HCT116 (cell line): ENCODE results near the gene PRKAG2. TPM values are rescaled to one million over a fixed set of nuclear protein-coding genes. Genes with fewer than 3 reads are reported as not detected.

Source experiments
- ATAC-seq: fragments of 200-7000 bp; cut with Tn5 transposase; 2 replicates; pipeline ENCODE4 v1.9.1; 2020; ENCODE audit warnings: mild to moderate bottlenecking, moderate library complexity
- BruUV-seq: library from RNA; stranded (reverse); fragments of 400-500 nt; replicated peaks from 2 replicates; lab custom pipeline; 2021; lab: Mats Ljungman, UMichigan
- CTCF ChIA-PET: fragments of 300-600 bp; sonication (Branson Sonifier 250); formaldehyde crosslinking; loops from one replicate; lab custom pipeline; 2021; ENCODE audit warnings: antibody characterized with exemption; lab: Charles Lee
- POLR2A ChIA-PET: fragments of 300-600, 350-600 bp; sonication (Branson Sonifier 250); formaldehyde crosslinking; loops from one replicate; lab custom pipeline; 2021; ENCODE audit warnings: antibody characterized with exemption; lab: Charles Lee
- RAD21 ChIA-PET, 2 experiments: fragments of 300-600 bp; sonication (Branson Sonifier 250); formaldehyde crosslinking; loops; one replicate each; lab custom pipeline; 2023; ENCODE audit warnings: low total read pairs in 2 of 2; ENCODE audit not compliant: uncharacterized antibody in 2 of 2, unreplicated experiment in 2 of 2, low non-redundant PET in 1 of 2; lab: Charles Lee
- DNase-seq: peaks from one replicate; pipeline ENCODE4 v3.0.0-alpha.2; 2010; ENCODE audit warnings: low read depth, low spot score
- H2AFZ ChIP-seq: fragments of 200-600 bp; shearing (Covaris generic), sonication (generic); 2 replicates; pipeline ENCODE4 v1.6.1; 2017; ENCODE audit warnings: low read depth, mixed run types, mixed read lengths, antibody characterized with exemption, low read length; ENCODE audit not compliant: poor library complexity, severe bottlenecking
- H3K27ac ChIP-seq: 2 replicates; pipeline ENCODE4 v1.5.1; 2012; ENCODE audit warnings: low read depth, low read length
- H3K27me3 ChIP-seq: fragments of 200-600 bp; sonication (generic); 2 replicates; pipeline ENCODE4 v1.6.1; 2016; ENCODE audit warnings: mixed run types, low read length, mixed read lengths; ENCODE audit not compliant: insufficient read depth
- H3K36me3 ChIP-seq, 2 experiments: fragments of 200-500 bp in 1 of 2; fragments of 200-600 bp in 1 of 2; sonication (Bioruptor generic) in 1 of 2; sonication (generic) in 1 of 2; 2 replicates each; pipeline versions ENCODE4 v1.5.1 to v1.6.1; 2014 to 2016; ENCODE audit warnings: low read length in 2 of 2, inconsistent platforms in 1 of 2, mixed read lengths in 1 of 2, mixed run types in 1 of 2; ENCODE audit not compliant: insufficient read depth in 2 of 2, control insufficient read depth in 1 of 2
- H3K4me1 ChIP-seq, 2 experiments: fragments of 200-600 bp in 1 of 2; sonication (generic) in 1 of 2; 2 replicates each; pipeline versions ENCODE4 v1.5.1 to v1.6.1; 2012 to 2017; ENCODE audit warnings: low read length in 2 of 2, inconsistent platforms in 1 of 2, mild to moderate bottlenecking in 1 of 2, mixed read lengths in 1 of 2, mixed run types in 1 of 2, moderate library complexity in 1 of 2; ENCODE audit not compliant: insufficient read depth in 2 of 2, control insufficient read depth in 1 of 2
- H3K4me2 ChIP-seq: fragments of 200-600 bp; sonication (generic); 2 replicates; pipeline ENCODE4 v1.6.1; 2017; ENCODE audit warnings: mixed run types, low read length, mixed read lengths
- H3K4me3 ChIP-seq, 2 experiments: fragments of 200-600 bp in 1 of 2; sonication (generic) in 1 of 2; replicated peaks in 1 of 2; 2 replicates each; pipeline ENCODE4 v1.5.1; 2011 to 2016; ENCODE audit warnings: low read length in 2 of 2, control low read depth in 1 of 2, low read depth in 1 of 2, mild to moderate bottlenecking in 1 of 2, mixed read lengths in 1 of 2, mixed run types in 1 of 2
- H3K79me2 ChIP-seq: fragments of 200-600 bp; sonication (generic); 2 replicates; pipeline ENCODE4 v1.6.1; 2017; ENCODE audit warnings: mild to moderate bottlenecking, mixed run types, low read length, moderate library complexity, mixed read lengths; ENCODE audit not compliant: insufficient read depth
- H3K9ac ChIP-seq: fragments of 200-600 bp; sonication (generic); 2 replicates; pipeline ENCODE4 v1.6.1; 2016; ENCODE audit warnings: low read length, mixed read lengths
- H3K9me2 ChIP-seq: fragments of 200-600 bp; sonication (generic), shearing (Covaris generic); 2 replicates; pipeline ENCODE4 v1.6.1; 2017; ENCODE audit warnings: mixed run types, mild to moderate bottlenecking, moderate library complexity; ENCODE audit not compliant: insufficient read depth
- H3K9me3 ChIP-seq, 2 experiments: fragments of 200-500 bp in 1 of 2; fragments of 200-600 bp in 1 of 2; sonication (Bioruptor generic) in 1 of 2; sonication (generic) in 1 of 2; 2 replicates each; pipeline ENCODE4 v1.6.1; 2014 to 2017; ENCODE audit warnings: low read length in 2 of 2, mixed read lengths in 2 of 2, inconsistent platforms in 1 of 2, low read depth in 1 of 2, mild to moderate bottlenecking in 1 of 2, mixed run types in 1 of 2, moderate library complexity in 1 of 2; ENCODE audit not compliant: control insufficient read depth in 1 of 2, insufficient read depth in 1 of 2
- H4K20me1 ChIP-seq: fragments of 200-600 bp; sonication (generic), shearing (Covaris generic); 2 replicates; pipeline ENCODE4 v1.6.1; 2017; ENCODE audit warnings: mixed run types, mild to moderate bottlenecking, moderate library complexity; ENCODE audit not compliant: insufficient read depth
- CBX3 ChIP-seq: IDR thresholded peaks from 2 replicates; pipeline ENCODE4 v1.6.1; 2012; ENCODE audit warnings: low read depth
- EGR1 ChIP-seq: IDR thresholded peaks from 2 replicates; pipeline ENCODE4 v1.6.1; 2012; ENCODE audit warnings: low read depth
- EZH2 ChIP-seq: fragments of 200-600 bp; sonication (generic); IDR thresholded peaks from 2 replicates; pipeline ENCODE4 v1.6.1; 2017; ENCODE audit warnings: antibody characterized with exemption, mixed run types
- EZH2phosphoT487 ChIP-seq: fragments of 200-600 bp; IDR thresholded peaks from 2 replicates; pipeline ENCODE4 v1.6.1; 2018; ENCODE audit warnings: antibody characterized with exemption, borderline replicate concordance
- FOSL1 ChIP-seq: IDR thresholded peaks from 2 replicates; pipeline ENCODE4 v1.6.1; 2012; ENCODE audit warnings: low read depth
- JUND ChIP-seq: IDR thresholded peaks from 2 replicates; pipeline ENCODE4 v1.6.1; 2012
- POLR2A ChIP-seq: IDR thresholded peaks from 2 replicates; pipeline ENCODE4 v1.7.0; 2011; ENCODE audit warnings: borderline replicate concordance; ENCODE audit not compliant: insufficient read depth, insufficient read length; ENCODE audit errors: extremely low read depth
- RAD21 ChIP-seq: IDR thresholded peaks from 2 replicates; pipeline ENCODE4 v1.6.1; 2012; ENCODE audit warnings: low read depth, mild to moderate bottlenecking
- TCF7L2 ChIP-seq: IDR thresholded peaks from 2 replicates; pipeline ENCODE4 v1.7.0; 2011; ENCODE audit warnings: borderline replicate concordance, inconsistent platforms; ENCODE audit not compliant: insufficient read depth, insufficient read length; ENCODE audit errors: extremely low read depth
- YY1 ChIP-seq: IDR thresholded peaks from 2 replicates; pipeline ENCODE4 v1.6.1; 2011; ENCODE audit warnings: low read length, low read depth, moderate library complexity, mild to moderate bottlenecking; ENCODE audit not compliant: insufficient replicate concordance; ENCODE audit errors: extremely low read depth
- ZFX ChIP-seq: fragments of 450-650 bp; IDR thresholded peaks from 2 replicates; pipeline ENCODE4 v1.6.1; 2017
- ZNF274 ChIP-seq: fragments of 200-500 bp; sonication (Bioruptor generic); IDR thresholded peaks from 2 replicates; pipeline ENCODE4 v1.6.1; 2014; ENCODE audit warnings: mild to moderate bottlenecking, low read depth, low read length, inconsistent platforms
- intact Hi-C: fragments of 100-400 bp; cut with micrococcal nuclease; formaldehyde crosslinking; loops from 2 replicates; pipeline ENCODE4 v1.10.0; 2022
- total RNA-seq: library from RNA; stranded (reverse); gene quantifications from one replicate; pipeline ENCODE4 v1.2.1, GENCODE V29; 2021; ENCODE audit not compliant: unreplicated experiment
- TF ChIP-seq, protein P1 (sequence below): IDR thresholded peaks from 2 replicates; pipeline ENCODE4 v1.6.1; 2012; ENCODE audit warnings: low read depth
- TF ChIP-seq, protein P2 (sequence below): IDR thresholded peaks from 2 replicates; pipeline ENCODE4 v1.6.1; 2011; ENCODE audit warnings: mild to moderate bottlenecking, low read length, moderate library complexity; ENCODE audit not compliant: insufficient replicate concordance; ENCODE audit errors: extremely low read depth
- TF ChIP-seq, protein P3 (sequence below), 3 experiments: fragments of 200-600 bp in 1 of 3; sonication (generic) in 1 of 3; IDR thresholded peaks in 2 of 3; conservative IDR thresholded peaks in 1 of 3; 2 replicates each; pipeline ENCODE4 v1.5.1; 2012 to 2017; ENCODE audit warnings: low read depth in 2 of 3, low read length in 2 of 3, antibody characterized with exemption in 1 of 3, borderline replicate concordance in 1 of 3, control low read depth in 1 of 3, mild to moderate bottlenecking in 1 of 3, mixed read lengths in 1 of 3, mixed run types in 1 of 3, moderate library complexity in 1 of 3; ENCODE audit not compliant: insufficient read depth in 1 of 3
- TF ChIP-seq, protein P4 (sequence below): IDR thresholded peaks from 2 replicates; pipeline ENCODE4 v1.6.1; 2012

The PRKAG2 gene
- total RNA-seq, 1 experiment from 2014 or later = 23.6 TPM

DNA sequence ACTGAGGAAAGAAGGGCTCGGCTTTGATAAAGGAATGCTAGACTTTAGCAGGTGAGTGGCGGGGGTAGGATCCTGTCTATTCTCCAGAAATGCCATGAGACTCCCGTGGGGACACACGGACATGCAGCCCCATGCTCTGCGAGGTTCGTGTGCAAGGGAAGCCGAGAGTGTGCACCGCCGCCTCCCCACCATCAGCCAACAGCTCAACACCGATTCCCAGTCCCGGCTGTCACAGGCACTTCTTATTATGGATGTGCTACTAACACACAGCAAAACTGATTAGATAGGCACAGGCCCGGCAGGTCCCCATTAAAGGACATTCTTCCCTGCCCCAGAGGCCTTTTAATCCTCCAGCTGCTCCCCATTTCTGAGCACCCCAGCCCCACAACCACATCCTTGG, 154.4 kb downstream of the PRKAG2 start:
- intact Hi-C loops = no loop called here
- H3K4me1 ChIP-seq = peaks cover 21 to 24% of the 10 kb centered on the region in 2 experiments
- ChIA-PET CTCF (no interaction called here), RAD21 (no interaction called here), POLR2A (no interaction called here)
- ATAC-seq (no peak), DNase-seq (no peak)
- TF ChIP-seq, protein P1, sequence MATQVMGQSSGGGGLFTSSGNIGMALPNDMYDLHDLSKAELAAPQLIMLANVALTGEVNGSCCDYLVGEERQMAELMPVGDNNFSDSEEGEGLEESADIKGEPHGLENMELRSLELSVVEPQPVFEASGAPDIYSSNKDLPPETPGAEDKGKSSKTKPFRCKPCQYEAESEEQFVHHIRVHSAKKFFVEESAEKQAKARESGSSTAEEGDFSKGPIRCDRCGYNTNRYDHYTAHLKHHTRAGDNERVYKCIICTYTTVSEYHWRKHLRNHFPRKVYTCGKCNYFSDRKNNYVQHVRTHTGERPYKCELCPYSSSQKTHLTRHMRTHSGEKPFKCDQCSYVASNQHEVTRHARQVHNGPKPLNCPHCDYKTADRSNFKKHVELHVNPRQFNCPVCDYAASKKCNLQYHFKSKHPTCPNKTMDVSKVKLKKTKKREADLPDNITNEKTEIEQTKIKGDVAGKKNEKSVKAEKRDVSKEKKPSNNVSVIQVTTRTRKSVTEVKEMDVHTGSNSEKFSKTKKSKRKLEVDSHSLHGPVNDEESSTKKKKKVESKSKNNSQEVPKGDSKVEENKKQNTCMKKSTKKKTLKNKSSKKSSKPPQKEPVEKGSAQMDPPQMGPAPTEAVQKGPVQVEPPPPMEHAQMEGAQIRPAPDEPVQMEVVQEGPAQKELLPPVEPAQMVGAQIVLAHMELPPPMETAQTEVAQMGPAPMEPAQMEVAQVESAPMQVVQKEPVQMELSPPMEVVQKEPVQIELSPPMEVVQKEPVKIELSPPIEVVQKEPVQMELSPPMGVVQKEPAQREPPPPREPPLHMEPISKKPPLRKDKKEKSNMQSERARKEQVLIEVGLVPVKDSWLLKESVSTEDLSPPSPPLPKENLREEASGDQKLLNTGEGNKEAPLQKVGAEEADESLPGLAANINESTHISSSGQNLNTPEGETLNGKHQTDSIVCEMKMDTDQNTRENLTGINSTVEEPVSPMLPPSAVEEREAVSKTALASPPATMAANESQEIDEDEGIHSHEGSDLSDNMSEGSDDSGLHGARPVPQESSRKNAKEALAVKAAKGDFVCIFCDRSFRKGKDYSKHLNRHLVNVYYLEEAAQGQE = no peak
- TF ChIP-seq TCF7L2 (no peak), EZH2 (no peak), FOSL1 (no peak), CBX3 (no peak), EZH2phosphoT487 (no peak), YY1 (no peak), JUND (no peak), EGR1 (no peak), RAD21 (no peak), POLR2A (no peak), ZFX (no peak), ZNF274 (no peak)
- TF ChIP-seq, protein P2, sequence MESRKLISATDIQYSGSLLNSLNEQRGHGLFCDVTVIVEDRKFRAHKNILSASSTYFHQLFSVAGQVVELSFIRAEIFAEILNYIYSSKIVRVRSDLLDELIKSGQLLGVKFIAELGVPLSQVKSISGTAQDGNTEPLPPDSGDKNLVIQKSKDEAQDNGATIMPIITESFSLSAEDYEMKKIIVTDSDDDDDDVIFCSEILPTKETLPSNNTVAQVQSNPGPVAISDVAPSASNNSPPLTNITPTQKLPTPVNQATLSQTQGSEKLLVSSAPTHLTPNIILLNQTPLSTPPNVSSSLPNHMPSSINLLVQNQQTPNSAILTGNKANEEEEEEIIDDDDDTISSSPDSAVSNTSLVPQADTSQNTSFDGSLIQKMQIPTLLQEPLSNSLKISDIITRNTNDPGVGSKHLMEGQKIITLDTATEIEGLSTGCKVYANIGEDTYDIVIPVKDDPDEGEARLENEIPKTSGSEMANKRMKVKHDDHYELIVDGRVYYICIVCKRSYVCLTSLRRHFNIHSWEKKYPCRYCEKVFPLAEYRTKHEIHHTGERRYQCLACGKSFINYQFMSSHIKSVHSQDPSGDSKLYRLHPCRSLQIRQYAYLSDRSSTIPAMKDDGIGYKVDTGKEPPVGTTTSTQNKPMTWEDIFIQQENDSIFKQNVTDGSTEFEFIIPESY = no peak
- TF ChIP-seq, protein P3, sequence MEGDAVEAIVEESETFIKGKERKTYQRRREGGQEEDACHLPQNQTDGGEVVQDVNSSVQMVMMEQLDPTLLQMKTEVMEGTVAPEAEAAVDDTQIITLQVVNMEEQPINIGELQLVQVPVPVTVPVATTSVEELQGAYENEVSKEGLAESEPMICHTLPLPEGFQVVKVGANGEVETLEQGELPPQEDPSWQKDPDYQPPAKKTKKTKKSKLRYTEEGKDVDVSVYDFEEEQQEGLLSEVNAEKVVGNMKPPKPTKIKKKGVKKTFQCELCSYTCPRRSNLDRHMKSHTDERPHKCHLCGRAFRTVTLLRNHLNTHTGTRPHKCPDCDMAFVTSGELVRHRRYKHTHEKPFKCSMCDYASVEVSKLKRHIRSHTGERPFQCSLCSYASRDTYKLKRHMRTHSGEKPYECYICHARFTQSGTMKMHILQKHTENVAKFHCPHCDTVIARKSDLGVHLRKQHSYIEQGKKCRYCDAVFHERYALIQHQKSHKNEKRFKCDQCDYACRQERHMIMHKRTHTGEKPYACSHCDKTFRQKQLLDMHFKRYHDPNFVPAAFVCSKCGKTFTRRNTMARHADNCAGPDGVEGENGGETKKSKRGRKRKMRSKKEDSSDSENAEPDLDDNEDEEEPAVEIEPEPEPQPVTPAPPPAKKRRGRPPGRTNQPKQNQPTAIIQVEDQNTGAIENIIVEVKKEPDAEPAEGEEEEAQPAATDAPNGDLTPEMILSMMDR (IDR thresholded peaks at IDR 0.05 in 2 of 3, conservative IDR thresholded peaks at IDR 0.05 in 1 of 3; ENCODE audit: borderline replicate concordance in 1 of 3, insufficient read depth in 1 of 3, low read depth in 2 of 3, low read length in 2 of 3) = no peak
- TF ChIP-seq, protein P4, sequence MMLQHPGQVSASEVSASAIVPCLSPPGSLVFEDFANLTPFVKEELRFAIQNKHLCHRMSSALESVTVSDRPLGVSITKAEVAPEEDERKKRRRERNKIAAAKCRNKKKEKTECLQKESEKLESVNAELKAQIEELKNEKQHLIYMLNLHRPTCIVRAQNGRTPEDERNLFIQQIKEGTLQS = no peak
- no peak overlapping the region for H3K4me3 ChIP-seq
- H3K27me3 ChIP-seq = no peaks in the 10 kb centered on the region
- no peak overlapping the region for H2AFZ ChIP-seq
- H3K36me3 ChIP-seq = no peaks in the 10 kb centered on the region
- H3K9ac ChIP-seq = no peak overlapping the region
- H3K9me3 ChIP-seq = no peaks in the 10 kb centered on the region
- no peaks in the 10 kb centered on the region for H3K79me2 ChIP-seq
- no peaks in the 10 kb centered on the region for H4K20me1 ChIP-seq
- H3K9me2 ChIP-seq = no peaks in the 10 kb centered on the region
- H3K27ac ChIP-seq = no peak overlapping the region
- no peak overlapping the region for H3K4me2 ChIP-seq
- BruUV-seq = no TSS peak
